ENCODE data around the gene FER1L5.
A peak's percentile ranks its signal among the peaks of the same experiment; 100 is the strongest.

The FER1L5 gene

DNA sequence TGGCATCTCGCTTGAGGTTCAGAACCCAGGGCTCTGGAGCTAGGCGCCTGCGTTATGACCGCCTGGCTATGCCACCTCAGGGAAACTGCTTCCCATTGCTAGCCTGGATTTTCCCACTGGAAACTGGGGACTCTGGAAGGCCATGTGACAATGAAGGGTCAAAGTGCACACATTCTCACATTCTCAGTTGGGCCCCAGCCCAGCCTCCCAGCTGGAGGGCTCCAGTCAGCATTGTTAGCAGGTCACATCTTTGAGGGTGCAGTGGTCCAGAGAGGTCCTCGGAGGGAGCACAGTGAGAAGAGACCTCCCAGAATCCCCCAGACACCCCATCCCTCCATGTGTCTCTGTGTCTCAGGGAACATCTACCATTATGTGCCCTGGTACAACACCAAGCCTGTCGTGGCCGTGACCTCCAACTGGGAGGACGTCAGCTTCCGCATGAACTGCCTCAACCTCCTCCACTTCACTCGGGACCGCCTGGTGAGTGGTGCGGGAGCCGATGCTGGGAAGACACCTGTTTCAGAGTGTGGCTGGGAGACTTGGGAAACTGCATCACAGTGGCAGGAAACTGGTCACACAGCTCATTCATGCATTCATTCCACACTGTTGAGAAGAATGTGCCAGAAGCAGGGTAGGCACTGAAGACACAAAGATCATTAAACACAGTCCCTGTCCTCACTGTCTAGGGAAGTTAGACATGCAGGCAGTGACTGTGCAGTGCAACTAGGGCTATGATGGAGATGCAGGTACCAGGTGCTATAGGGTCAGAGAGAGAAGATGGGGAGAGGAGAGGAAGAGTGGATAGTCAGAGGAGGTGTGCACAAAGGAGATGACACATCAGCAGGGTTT, 41.6 kb downstream of the FER1L5 start:
- DNase-seq, result no peak

DNA sequence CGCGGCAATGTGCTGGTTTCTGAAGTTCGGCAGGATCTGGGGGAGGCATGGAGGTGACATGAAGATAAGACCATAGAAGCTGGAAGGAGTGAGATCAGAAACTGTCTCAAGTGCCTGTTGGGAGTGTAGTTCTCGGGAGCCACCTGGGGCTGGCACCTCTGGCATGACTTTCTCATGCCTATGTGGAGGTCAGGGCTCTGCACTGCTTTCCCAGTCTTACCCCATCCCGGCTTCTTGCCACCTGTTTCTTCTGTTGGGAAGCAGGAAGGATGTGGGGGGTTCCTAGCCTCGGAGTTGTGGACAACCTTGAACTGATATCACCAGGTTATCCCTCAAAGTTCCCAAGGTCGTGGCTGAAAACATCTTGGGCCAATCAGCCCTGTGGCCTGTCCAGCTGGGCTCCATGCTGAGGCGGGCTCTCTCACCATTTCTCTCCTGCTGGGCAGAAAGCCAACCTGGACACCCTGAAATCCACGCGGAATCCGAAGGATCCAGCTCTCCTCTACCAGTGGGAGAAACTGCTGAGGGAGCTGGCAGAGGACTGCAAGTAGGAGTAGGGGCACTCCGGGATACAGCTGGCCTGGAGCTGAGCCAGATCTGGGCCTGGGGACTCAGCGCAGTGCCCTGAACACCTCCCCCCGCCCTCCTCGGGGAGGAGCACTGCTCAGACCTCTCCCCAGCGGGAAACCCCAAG, 42.5 kb downstream of the FER1L5 start:
- no peak for DNase-seq

DNA sequence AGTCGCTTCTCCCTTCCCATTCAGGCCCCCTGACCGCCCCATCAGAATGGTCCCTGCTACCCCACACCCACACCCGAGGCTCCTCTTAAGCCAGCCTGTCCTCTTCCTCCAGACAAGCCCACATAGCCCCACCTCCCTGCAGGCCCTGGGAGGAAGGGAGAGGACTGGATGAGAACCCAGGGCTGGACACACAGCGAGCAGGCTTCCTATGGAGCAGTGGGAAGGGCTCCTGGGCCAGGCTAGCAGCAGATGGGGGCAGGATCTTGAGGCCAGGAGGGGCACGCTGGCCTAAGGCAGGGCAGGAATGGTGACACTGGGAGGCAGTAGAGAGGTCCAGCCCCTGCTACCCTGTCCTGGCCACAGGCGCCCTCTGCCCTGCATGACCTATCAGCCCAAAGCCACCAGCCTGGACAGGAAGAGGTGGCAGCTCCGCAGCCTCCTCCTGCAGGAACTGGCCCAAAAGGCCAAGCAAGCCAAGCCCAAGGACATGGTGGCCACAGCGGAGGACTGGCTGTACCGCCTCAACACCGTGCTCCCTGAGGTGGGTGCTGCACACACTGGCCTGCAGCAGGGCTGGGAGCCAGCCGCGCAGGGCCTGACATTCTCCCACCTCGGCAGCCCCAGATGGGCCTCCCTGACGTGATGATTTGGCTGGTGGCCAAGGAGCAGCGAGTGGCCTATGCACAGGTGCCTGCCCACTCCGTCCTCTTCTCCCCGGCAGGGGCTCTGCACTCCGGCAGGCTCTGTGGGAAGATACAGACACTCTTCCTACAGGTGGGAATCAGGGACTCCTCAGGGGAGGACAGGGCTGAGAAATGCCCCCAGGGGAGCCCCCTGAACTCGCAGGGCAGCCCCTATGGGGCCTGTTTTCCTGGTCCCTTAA, 43.3 kb downstream of the FER1L5 start:
- peak; percentile 59 for DNase-seq

DNA sequence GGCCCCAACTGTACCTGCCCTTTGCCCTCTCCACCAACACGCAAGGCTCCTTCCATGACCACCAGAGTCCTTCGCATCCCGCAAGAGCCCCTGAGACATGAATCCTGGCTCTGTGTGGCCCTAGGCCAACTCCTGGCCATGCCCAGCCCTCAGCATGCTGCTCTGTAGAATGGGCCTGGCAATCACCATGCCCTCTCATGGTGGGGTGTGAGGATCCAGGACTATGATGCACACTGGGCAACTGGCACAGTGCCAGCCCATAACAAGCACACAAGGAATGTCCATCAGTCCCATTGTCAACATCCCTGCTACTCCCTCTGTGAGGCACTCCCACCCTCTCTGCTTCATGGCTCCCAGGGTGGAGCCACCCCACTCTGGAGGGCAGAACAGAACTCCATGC, 44.7 kb downstream of the FER1L5 start:
- DNase-seq, result no peak

DNA sequence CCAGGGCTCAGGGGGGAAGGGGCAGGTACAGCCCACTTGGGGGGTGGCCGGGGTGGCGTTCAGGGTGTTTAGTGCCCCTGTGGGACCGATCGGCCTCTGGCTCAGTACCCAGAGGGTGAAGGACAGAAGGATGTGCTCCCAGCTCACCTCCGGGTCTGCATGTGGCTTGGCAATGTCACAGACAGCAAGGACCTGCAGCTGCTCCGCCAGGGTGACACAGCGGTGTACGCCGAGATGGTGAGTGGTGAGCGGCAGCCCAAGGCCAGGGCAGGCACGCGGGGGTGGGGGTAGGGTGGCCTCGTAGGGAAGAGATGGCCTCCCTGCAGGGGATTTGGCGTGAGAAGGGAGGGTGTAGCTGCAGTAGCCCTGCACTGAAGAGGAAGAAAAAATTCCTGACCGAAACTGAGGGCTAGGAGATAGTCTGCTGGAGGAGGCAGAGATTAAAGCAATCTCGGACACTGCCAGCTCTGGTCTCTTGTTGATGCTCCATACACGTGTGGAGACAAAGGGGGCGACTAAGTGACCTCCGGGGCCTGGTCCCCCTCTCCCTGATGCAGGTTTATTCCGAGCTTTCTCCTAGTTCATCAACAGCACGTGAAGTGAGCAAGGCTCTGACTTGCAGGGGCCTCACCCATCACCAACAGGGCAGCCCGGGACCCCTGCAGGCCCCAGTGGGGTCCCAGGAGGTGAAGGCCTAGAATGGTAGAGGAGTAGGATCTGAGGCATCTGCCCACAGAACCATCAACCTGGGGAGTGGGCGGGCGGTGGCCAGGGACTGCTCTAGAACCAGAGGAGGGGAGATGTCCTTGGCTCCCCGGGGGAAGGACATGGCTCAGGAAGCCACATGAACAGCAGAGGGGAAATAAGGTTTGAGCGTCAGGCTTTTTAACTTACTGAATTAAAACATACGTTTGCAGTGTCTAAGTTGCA, 45.4 kb downstream of the FER1L5 start:
- DNase-seq, result no peak

DNA sequence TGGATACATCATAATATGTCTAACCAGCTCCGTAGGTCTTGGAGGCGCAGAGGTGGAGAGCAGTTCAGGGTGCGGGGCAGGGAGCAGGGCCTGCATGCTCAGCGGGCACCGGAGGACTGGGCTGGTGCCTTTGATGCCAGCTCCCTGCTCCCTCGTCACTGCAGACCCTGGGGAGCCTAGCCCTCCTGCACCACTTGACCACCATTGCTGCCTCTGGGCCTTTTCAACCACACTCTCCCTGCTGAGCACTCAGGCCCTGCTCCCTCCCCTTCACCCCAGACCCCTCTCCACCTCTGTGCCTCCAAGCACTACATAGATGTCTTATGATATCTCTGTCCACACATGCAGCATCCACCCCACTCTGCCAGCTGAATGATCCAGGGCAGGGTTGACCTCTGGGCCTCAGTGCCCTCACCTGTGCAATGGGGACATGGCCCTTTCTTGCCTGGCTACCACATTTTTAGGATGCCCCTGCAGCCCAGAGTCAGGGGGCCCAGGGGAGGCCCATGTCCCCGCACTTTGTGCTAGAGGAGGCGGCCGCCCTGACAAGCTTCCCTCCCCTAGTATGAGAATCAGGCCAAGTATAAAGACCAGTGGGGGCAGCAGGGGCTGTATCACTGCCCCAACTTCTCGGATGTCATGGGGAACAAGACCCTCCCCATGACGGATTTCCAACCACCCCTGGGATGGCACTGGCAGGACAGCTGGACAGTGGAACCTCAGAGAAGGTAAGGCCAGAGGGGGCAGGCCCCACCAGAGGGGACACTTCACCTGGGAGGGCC, 46.3 kb downstream of the FER1L5 start:
- no peak for DNase-seq

DNA sequence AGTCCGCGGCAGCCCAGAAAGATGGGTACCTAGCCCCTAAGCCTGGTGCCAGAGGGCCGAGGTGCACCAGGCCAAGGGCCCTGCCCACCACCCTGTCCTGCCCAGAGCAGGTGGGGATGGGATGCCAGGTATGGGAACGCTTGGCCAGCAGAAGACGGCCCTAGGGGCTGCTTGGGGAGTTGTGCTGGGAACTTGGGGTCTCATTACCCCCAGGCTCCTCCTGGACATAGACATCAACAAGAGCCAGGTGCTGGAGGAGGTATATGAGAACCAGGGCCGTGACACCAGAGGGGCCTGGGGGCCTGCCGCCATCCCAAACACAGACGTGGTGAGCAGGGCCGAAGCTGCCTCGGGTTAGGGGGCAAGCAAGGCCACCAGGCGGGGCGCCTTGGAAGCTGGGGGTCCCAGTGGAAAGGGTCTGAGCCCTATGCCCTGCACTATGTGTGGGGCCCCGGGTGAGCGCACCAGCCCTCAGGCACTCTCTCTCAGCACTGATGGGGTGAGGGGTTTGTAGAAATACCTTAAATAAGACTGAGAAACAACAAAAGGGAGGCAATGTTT, 46.9 kb downstream of the FER1L5 start:
- DNase-seq, result no peak

DNA sequence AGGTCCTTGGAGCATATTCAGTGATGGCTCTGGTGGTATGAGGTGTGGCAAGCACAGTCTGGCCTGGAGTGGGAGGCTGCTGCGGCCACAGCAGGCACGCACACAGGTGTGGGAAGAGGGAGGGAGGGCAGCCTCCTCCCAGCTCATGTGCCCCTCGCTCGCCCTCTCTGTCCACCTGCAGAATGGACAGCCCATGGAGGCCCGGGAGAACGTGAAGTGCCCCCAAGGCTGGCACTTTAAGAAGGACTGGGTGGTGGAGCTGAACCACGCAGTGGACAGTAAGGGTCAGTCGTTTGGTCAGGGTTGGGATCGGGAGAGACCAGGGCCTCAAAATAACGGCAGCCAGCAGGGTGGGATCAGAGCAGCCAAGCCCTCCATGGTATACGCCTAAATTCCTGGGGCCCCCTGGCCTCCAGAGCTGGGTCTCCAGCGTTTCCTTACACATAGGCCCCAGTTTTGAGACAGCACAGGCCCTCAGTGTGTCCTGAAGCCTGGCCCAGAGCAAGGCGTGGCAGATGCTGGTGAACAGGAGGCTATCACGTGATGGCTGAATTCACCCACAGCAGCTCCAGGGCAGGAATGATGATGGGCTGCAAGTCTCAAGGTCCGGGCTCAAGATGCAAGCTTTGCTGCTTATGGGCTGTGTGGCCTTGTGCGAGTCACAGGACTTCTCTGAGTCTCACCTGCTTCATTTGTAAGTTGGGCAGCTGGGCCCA, 47.9 kb downstream of the FER1L5 start:
- no peak for DNase-seq

DNA sequence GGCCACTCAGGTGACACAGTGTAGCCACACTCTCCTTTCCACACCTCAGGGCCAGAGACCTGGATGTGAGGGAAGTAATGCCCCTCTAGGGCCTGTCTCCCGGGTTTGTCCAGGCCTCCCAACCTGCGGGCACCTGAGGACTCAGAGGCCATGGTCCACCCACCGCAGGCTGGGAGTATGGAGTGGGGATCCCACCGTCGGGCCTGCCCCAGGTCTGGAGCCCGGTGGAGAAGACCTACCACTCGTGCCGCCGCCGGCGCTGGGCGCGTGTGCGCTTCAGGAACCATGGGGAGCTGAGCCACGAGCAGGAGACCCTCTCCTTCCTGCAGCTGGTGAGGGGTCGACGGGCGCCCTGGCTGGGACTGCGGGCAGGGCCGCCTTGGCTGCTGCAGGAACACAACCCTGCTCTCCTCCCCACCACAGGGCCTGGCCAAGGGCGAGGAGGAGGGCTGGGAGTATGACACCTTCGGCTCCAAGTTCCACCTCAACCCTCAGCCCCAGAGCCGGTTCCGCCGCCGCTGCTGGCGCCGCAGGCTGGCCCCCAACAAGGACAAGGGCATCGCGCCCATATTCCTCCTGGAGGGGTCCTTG, 48.6 kb downstream of the FER1L5 start:
- no peak for DNase-seq

DNA sequence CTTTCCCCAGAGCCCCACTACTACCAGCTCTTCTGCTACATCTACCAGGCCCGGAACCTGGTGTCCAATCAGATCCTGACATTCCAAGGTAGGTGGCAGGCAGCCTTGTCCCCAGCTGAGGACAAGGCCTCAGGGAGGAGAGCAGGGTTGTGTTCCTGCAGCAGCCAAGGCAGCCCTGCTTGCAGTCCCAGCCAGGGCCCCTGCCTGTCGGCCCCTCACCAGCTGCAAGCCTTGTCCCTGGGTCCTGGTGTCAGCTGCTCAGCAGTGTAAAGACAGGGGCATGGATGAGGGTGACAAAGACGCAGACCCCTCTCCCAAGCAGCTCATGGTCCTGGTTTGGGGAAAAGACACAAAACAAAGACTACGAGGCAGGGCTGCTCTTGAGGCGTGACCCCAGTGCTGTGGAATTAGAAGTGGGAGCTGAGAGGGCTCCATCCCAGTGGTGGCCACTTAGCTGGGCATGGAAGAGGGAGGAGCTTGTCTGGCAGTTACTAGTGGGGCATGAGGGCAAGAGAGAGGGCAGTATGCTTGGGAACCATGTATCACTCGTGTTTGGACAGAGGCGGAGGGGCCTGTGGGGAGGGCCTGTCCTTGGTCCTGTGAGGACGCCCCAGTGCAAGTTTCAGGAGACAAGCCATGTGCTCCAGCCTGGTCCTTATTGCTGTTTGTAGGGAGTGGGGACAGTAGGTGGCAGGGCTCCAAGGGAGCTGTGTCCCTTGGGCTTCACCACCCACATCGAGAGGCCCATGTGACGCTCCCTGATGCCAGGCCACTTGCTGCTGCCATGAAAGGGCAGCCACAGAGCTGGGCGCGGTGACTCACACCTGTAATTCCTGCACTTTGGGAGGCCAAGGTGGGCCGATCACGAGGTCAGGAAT, 49.8 kb downstream of the FER1L5 start:
- no peak for DNase-seq

DNA sequence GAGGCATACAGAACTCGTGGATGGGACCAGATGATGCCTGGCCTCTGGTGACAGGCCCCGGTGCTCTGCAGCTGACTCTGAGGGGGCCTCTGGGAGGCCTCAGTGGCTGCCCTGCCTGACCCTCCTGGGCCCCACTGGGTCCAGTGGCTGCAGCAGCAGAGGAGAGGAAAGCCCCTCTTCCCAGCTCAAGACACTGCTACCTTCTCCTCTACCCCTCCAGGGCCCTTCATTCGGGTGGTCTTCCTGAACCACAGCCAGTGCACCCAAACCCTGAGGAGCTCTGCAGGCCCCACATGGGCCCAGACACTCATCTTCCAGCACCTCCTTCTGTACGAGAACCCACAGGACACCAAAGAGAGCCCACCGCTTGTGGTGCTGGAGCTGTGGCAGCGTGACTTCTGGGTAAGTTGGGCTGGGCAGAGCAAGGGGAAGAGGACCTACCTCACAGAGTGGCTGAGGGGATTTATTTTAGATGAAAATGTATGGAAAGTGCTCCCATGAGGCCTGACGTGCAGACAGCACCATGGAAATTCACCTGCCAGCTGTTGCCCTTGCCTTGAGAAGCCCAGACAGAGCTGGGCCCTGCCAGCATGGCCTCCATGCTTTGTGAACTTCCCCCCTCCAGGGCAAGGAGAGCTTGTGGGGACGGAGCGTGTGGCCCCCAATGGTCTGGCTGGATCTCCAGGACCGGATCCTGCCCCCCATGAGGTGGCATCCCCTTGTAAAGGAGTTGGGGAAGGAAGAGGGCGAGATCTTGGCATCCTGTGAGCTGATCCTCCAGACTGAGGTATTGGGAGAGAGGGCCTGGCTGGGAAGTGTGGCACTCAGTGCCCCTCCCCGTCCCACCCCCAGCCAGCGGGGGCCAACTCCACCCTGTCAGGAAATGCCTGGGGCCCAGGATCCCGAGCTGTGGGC, 51.0 kb downstream of the FER1L5 start:
- no peak for DNase-seq

DNA sequence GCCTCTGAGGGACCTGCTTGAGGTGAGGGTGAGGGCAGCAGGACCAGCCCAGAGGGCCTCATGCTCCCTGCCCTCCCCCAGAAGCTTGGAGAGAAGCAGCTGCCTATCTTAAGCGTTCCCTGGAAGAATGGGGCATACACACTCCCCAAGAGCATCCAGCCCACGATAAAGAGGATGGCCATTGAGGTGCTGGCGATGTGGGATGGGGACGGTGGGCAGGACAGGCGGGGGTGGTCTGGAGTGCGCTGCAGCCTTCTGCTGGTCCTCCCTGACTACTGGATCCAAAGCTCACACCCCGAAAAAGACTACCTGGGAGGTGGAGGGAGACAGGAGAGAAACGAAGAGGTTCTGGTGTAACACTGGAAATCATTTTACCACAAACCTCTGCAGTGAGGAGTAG, 51.7 kb downstream of the FER1L5 start:
- DNase-seq, result no peak

DNA sequence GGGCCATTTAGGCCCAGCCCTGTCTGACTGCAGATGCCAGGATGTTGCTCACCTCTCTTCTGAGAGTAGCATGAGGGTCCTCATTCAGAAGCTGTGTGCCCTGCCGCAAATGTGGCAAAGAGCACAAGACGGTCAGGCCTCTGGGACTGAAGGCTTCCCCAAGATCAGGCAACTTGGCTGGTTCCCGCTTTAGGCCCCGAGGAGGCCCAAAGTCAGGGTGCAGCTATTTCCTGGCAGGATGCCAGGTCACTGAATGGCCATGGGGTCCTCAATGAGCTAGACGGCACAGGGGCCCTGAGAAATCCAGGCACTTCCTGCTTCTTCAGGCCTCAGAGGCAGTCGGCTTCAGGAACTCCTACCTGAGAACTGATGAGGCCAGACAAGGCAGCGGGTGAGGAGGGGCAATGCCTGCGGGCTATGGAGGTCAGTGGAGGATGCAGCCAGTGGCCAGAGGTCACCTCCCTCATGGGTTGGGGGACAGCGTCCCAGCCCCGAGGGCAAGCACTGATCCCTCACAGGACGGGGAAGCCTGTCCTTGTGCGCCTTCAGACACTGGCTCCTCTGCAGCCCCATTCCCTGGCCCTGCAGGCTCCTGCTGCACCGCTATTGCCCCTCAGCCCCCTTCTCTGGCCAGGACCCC, 52.4 kb downstream of the FER1L5 start:
- DNase-seq, result no peak

DNA sequence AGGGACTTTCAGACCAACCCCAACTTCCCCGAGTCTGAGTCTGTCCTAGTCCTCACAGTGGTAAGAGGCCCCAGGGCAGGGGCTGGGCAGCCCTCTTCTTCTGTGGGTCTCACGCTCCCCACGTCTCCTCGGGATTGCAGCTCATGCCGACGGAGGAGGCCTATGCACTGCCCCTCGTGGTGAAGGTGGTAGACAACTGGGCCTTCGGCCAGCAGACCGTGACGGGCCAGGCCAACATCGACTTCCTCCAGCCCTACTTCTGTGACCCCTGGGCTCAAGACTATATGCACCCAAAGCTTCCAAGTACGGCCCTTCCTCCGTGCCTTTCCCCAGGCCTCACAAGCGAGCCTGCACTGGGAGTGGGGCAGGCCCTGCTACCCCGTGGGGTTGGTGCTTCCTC, 53.0 kb downstream of the FER1L5 start:
- DNase-seq, result no peak

DNA sequence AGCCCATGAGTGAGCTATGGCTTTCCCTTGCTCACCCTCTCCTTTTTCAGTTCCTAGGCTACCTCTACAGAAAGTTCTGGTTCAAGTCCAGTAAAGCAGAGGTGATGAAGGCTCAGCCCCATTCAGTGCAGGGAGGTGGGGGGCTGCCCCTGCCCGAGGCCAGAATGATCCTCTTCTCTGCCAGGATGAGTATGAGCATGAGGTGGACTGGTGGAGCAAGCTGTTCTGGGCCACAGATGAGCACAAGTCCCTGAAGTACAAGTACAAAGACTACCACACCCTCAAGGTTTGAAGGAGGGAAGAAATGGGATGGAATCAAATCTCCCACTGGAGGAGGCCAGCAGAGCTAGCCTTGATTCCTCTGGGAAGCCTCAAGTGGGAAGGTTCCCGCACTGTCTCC, 54.9 kb downstream of the FER1L5 start:
- no peak for DNase-seq

DNA sequence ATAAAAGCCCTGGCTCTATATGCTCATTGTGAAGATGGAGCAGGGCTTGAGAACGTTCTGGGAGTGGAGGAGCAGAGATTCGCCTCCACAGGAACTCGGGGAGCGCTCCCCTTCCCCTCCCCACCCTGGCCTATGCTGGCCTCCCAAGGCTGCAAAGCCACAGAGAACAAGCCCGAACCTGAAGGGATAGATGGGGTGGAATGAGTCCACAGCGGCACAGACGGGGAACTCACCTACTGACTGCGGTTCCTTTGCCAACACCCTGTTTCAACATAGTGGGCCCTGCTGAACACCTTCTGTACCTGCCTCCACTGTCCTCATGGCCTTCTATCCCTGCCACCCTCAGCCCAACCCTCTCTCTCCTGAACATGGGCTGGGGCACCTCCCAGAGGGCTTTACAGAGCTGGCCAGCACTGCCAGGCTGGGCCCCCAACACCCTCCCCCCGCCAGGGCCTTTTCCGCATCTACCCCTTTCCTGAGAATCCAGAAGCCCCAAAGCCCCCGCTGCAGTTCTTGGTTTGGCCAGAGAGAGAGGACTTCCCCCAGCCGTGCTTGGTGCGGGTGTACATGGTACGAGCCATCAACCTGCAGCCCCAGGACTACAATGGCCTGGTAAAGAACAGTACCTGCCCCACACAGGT, 55.8 kb downstream of the FER1L5 start:
- no peak for DNase-seq

DNA sequence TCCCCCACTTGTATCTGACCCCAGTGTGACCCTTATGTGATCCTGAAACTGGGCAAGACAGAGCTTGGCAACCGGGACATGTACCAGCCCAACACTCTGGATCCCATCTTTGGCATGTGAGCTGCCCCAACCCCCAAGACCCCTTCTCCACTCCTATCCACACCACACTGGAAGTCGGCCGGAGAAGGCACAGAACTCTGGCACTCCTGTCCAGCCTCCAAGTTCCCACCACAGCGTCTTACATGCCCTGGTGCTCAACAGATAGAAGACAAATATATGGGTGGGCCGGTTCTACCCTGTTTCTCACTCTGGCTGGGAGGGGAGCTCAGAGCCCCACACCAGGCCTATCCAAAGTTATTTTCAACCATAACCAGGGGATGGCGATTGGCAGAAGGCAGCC, 56.5 kb downstream of the FER1L5 start:
- DNase-seq, result no peak
